GM21576 (cell line): ENCODE results near the gene NFAT5.

Source experiments
- ATAC-seq: cut with Tn5 transposase; IDR thresholded peaks from one replicate; pipeline ENCODE4 v1.9.1; 2021; ENCODE audit warnings: mild to moderate bottlenecking, moderate library complexity; ENCODE audit not compliant: unreplicated experiment

Gene NFAT5

GRCh38 chr16:69701866-69702265, 136.1 kb downstream of the NFAT5 start:
- no peak for ATAC-seq

- ATAC-seq = no peak
Measured at GRCh38 chr16:69703638-69704037, 137.9 kb downstream of the NFAT5 start.

GRCh38 chr16:69706256-69706974, 140.6 kb downstream of the NFAT5 start:
- ATAC-seq = no peak

- ATAC-seq = no peak
Measured at GRCh38 chr16:69706975-69707340, 141.2 kb downstream of the NFAT5 start.

GRCh38 chr16:69707920-69708683, 142.3 kb downstream of the NFAT5 start:
- ATAC-seq = no peak

- no peak for ATAC-seq
Measured at GRCh38 chr16:69709456-69710084, 143.8 kb downstream of the NFAT5 start.

GRCh38 chr16:69711115-69711740, 145.5 kb downstream of the NFAT5 start:
- no peak for ATAC-seq

GRCh38 chr16:69712277-69712676, 146.5 kb downstream of the NFAT5 start:
- ATAC-seq = no peak

GRCh38 chr16:69712914-69713581, 147.3 kb downstream of the NFAT5 start:
- ATAC-seq = no peak

- ATAC-seq = no peak
Measured at GRCh38 chr16:69717066-69717465, 151.3 kb downstream of the NFAT5 start.

- ATAC-seq = no peak
Measured at GRCh38 chr16:69718111-69718764, 152.5 kb downstream of the NFAT5 start.

GRCh38 chr16:69720822-69721430, 155.2 kb downstream of the NFAT5 start:
- ATAC-seq = no peak

- no peak for ATAC-seq
Measured at GRCh38 chr16:69721441-69721957, 155.7 kb downstream of the NFAT5 start.

GRCh38 chr16:69724414-69724873, 158.7 kb downstream of the NFAT5 start:
- ATAC-seq = no peak

GRCh38 chr16:69724981-69725479, 159.3 kb downstream of the NFAT5 start:
- ATAC-seq = no peak

GRCh38 chr16:69725480-69726312, 159.9 kb downstream of the NFAT5 start:
- no peak for ATAC-seq

- ATAC-seq = peak; percentile 97
Measured at GRCh38 chr16:69726313-69727060, 160.7 kb downstream of the NFAT5 start, which contains the start of gene NQO1. Gene NQO1 (minus strand): TSS chr16:69726560. CDS start chr16:69726439, 121 bp downstream.

- ATAC-seq = no peak
Measured at GRCh38 chr16:69727916-69728270, 162.1 kb downstream of the NFAT5 start.
